Measurements from ENCODE around the gene CAB39. TPM values are rescaled to one million over a fixed set of nuclear protein-coding genes. Genes with fewer than 3 reads are reported as not detected.

CAB39 gene
- total RNA-seq, 1 donor from 2014 or later, result 96.3 TPM

- no peak overlapping the region for H3K4me3 ChIP-seq (ENCODE audit: low read depth, low read length)
- TF ChIP-seq CTCF (conservative IDR thresholded peaks at IDR 0.05; ENCODE audit: low read depth, low read length), result no peak
- DNase-seq (ENCODE audit: low read depth), result no peak
These were observed 157.4 kb downstream of the CAB39 start for GRCh38 chr2:230869914-230870543.

Other genes with a start within 250 kb of the CAB39 start
- 120 and 169 TPM in 2 replicates for gene ITM2C, start 152.1 kb downstream of the CAB39 start, total RNA-seq
- not detected in 2 replicates for gene GPR55, start 212.4 kb downstream of the CAB39 start, total RNA-seq